BLaER1 treated with 17β-estradiol and CSF1 and Interleukin-3, amounts not matched to agents 10 nM and 100 nM (cell line): ENCODE measurements around the gene CERS6.
"Not testable (repeated sequence)": the region's sequence is repeated elsewhere in the genome, so short reads cannot be mapped to it uniquely, and the experiment has no call there.

Experiments used
- H3K27ac ChIP-seq, 11 experiments: shearing (Covaris generic); formaldehyde crosslinking; 2 replicates each; pipeline ENCODE4 v1.8.1; 2022
- H3K27me3 ChIP-seq, 11 experiments: shearing (Covaris generic); formaldehyde crosslinking; 2 replicates each; pipeline ENCODE4 v1.8.1; 2022
- H3K36me3 ChIP-seq, 11 experiments: shearing (Covaris generic); formaldehyde crosslinking; 2 replicates each; pipeline ENCODE4 v1.8.1; 2022
- H3K4me1 ChIP-seq, 10 experiments: shearing (Covaris generic); formaldehyde crosslinking; 2 replicates each; pipeline ENCODE4 v1.8.1; 2022
- H3K4me2 ChIP-seq, 11 experiments: shearing (Covaris generic); formaldehyde crosslinking; 2 replicates each; pipeline ENCODE4 v1.8.1; 2022
- H3K4me3 ChIP-seq, 10 experiments: shearing (Covaris generic); formaldehyde crosslinking; 2 replicates each; pipeline ENCODE4 v1.8.1; 2022
- H3K9ac ChIP-seq, 11 experiments: shearing (Covaris generic); formaldehyde crosslinking; 2 replicates each; pipeline ENCODE4 v1.8.1; 2022
- H3K9me3 ChIP-seq, 11 experiments: shearing (Covaris generic); formaldehyde crosslinking; replicated peaks in 1 of 11; 2 replicates each; pipeline ENCODE4 v1.8.1; 2022
- H4K20me1 ChIP-seq, 11 experiments: shearing (Covaris generic); formaldehyde crosslinking; 2 replicates each; pipeline ENCODE4 v1.8.1; 2022
- Cebpa-rat ChIP-seq, 11 experiments: shearing (Covaris generic); IDR thresholded peaks; 2 replicates each; pipeline ENCODE4 v1.8.1; 2022

The CERS6 gene

DNA sequence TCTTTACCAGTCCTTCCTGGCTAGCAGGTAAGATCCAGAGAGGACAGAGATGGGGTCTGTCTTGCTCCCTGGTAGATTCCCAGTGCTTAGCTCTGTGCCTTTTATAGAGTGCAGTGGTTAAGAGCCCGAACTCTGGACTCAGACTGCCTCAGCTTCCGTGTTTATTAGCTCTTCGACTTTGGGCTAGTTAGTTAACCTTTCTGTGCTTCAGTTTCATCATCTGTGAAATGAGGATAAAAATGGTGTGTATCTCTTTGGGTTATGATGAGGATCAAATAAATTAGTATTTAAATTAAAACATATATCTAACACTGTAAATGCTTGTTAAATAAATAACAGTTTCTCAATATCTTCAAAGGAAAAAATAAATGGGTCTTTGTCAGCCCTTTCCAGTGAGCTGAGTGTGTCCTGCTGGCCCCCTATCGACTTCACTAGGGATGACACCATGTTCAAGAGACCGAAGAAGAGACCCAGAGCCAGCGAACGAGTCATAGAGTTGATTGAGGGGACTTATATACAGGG is 38.2 kb downstream of the CERS6 start:
- peaks cover 13 to 62% (median 49%) of the 10 kb centered on the region in 11 experiments; a peak in 21 of 22 replicates for H3K9me3 ChIP-seq
- H3K27ac ChIP-seq, result no peak overlapping the region
- H3K4me3 ChIP-seq, result no peak overlapping the region
- H3K4me2 ChIP-seq, result no peak overlapping the region
- H4K20me1 ChIP-seq, result peaks cover 0 to 18% (median 0%) of the 10 kb centered on the region in 11 experiments; a peak in 5 of 22 replicates
- H3K36me3 ChIP-seq, result peaks cover 17 to 63% (median 53%) of the 10 kb centered on the region in 11 experiments; a peak in 21 of 22 replicates
- peaks cover 18 to 38% (median 29%) of the 10 kb centered on the region in 10 experiments for H3K4me1 ChIP-seq
- no peak for TF ChIP-seq Cebpa-rat (IDR thresholded peaks at IDR 0.05)
- H3K27me3 ChIP-seq, result no peaks in the 10 kb centered on the region
- no peak overlapping the region for H3K9ac ChIP-seq

DNA sequence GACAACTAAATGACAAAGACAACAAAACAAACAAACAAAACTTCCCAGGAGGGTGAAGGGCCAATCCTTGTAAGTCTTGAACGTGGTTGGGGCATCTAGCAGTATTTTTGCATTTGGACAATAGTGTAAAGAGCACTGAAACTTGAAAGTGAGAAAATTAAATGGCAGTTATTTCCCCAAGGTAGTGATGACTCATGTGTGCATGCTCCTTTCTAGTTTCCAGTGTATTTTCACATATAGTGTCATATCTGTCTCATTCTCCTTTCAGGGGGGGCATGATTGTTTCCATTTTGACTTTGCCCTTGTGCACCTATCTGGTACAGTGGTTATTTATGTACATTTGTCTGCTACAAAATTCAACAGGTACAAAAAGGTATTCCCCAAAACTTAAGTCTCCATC is 39.5 kb downstream of the CERS6 start:
- peaks cover 0 to 9% (median 0%) of the 10 kb centered on the region in 11 experiments; a peak in 4 of 22 replicates for H4K20me1 ChIP-seq
- no peak for TF ChIP-seq Cebpa-rat (IDR thresholded peaks at IDR 0.05)
- H3K36me3 ChIP-seq, result peaks cover 17 to 69% (median 60%) of the 10 kb centered on the region in 11 experiments; a peak in 21 of 22 replicates
- H3K27me3 ChIP-seq, result no peaks in the 10 kb centered on the region
- H3K27ac ChIP-seq, result no peak overlapping the region
- H3K4me1 ChIP-seq, result peaks cover 10 to 38% (median 29%) of the 10 kb centered on the region in 10 experiments
- no peak overlapping the region for H3K9ac ChIP-seq
- H3K4me2 ChIP-seq, result peak overlapping the region in 5 of 11 experiments; percentile 1 to 22 (median 7); a peak in 5 of 22 replicates
- peaks cover 26 to 75% (median 60%) of the 10 kb centered on the region in 11 experiments for H3K9me3 ChIP-seq
- no peak overlapping the region for H3K4me3 ChIP-seq

DNA sequence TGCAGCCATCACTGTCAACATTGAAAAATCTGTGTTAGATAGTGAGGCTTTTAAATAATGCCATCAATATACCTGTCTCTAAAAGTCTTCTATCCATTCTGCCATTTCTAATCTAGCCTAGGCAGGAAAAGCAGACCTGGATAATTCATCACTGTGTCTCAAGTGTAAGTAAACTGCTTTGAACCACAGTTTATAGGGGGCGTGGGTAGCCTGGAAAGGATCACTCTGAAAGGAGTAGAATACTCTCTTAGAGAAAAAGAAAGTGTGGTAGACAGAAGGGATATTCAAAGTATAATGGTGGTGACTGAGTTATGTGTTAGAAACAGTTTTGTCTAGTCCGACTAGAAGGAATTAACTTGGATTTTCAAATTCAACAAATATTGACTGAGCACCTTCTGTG is 40.8 kb downstream of the CERS6 start:
- Histone ChIP-seq H4K20me1 (peaks cover 0 to 13% (median 0%) of the 10 kb centered on the region in 11 experiments; a peak in 3 of 22 replicates), H3K36me3 (peaks cover 24 to 83% (median 68%) of the 10 kb centered on the region in 11 experiments), H3K9ac (no peak overlapping the region), H3K4me2 (no peak overlapping the region), H3K4me3 (no peak overlapping the region), H3K4me1 (peaks cover 0 to 27% (median 22%) of the 10 kb centered on the region in 10 experiments; a peak in 14 of 20 replicates), H3K27ac (no peak overlapping the region), H3K27me3 (no peaks in the 10 kb centered on the region), H3K9me3 (peaks cover 40 to 86% (median 73%) of the 10 kb centered on the region in 11 experiments)
- TF ChIP-seq Cebpa-rat (IDR thresholded peaks at IDR 0.05), result no peak

DNA sequence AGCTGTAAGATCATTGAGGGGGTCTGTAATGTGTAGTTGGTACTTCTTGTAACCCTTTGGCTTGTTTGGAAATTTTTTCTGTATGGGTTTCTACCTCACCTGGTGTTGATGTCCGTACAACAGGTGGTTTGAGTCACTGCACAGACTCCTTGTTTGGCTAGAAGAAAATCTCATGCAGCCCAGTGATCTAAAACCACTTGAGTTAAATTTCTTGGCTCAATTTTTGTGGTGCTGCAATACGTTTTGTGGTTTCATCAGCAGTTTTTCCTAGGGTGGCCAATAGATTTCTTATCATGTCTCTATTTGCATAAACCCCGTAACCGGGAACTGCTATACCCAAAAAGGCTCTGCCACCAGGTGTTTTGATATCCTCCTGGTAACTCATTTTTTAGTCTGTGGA is 43.4 kb downstream of the CERS6 start:
- peak overlapping the region in 8 of 11 experiments; percentile 5 to 63 (median 48); a peak in 11 of 22 replicates for H3K4me2 ChIP-seq
- H3K4me1 ChIP-seq, result peaks cover 0 to 27% (median 22%) of the 10 kb centered on the region in 10 experiments; a peak in 14 of 20 replicates
- peaks cover 0 to 27% (median 10%) of the 10 kb centered on the region in 11 experiments; a peak in 13 of 22 replicates for H4K20me1 ChIP-seq
- H3K27ac ChIP-seq, result no peak overlapping the region
- no peak overlapping the region for H3K4me3 ChIP-seq
- H3K9ac ChIP-seq, result no peak overlapping the region
- TF ChIP-seq Cebpa-rat (IDR thresholded peaks at IDR 0.05), result no peak
- H3K27me3 ChIP-seq, result no peaks in the 10 kb centered on the region
- peaks cover 23 to 86% (median 72%) of the 10 kb centered on the region in 11 experiments for H3K36me3 ChIP-seq
- peaks cover 58 to 92% (median 79%) of the 10 kb centered on the region in 11 experiments for H3K9me3 ChIP-seq

DNA sequence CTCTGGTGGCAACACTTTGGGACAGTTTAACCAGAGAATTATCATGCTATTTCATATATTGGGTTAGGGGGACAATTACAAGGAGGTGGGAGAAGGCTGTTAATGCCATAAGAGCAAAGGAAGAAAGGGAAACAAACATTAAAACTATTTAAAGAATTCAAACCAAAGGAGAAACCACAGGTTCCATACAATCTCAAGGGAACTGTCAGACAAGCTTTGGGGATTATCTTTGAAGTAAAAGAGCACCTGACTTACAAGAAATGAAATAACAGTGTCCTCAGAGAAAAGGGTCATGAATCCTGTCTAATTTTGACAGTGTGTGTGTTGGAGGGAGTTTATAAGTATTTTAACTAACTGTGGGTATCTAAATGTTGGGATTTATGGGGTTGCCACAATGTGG is 44.4 kb downstream of the CERS6 start:
- H3K9ac ChIP-seq, result no peak overlapping the region
- peaks cover 58 to 85% (median 69%) of the 10 kb centered on the region in 11 experiments for H3K9me3 ChIP-seq
- peaks cover 18 to 75% (median 62%) of the 10 kb centered on the region in 11 experiments for H3K36me3 ChIP-seq
- peak overlapping the region in 7 of 11 experiments; percentile 15 to 63 (median 53); a peak in 13 of 22 replicates for H3K4me2 ChIP-seq
- no peaks in the 10 kb centered on the region for H3K27me3 ChIP-seq
- no peak overlapping the region for H3K27ac ChIP-seq
- peaks cover 0 to 24% (median 19%) of the 10 kb centered on the region in 10 experiments; a peak in 14 of 20 replicates for H3K4me1 ChIP-seq
- H3K4me3 ChIP-seq, result no peak overlapping the region
- H4K20me1 ChIP-seq, result peaks cover 8 to 37% (median 21%) of the 10 kb centered on the region in 11 experiments; a peak in 14 of 22 replicates
- TF ChIP-seq Cebpa-rat (IDR thresholded peaks at IDR 0.05), result no peak

DNA sequence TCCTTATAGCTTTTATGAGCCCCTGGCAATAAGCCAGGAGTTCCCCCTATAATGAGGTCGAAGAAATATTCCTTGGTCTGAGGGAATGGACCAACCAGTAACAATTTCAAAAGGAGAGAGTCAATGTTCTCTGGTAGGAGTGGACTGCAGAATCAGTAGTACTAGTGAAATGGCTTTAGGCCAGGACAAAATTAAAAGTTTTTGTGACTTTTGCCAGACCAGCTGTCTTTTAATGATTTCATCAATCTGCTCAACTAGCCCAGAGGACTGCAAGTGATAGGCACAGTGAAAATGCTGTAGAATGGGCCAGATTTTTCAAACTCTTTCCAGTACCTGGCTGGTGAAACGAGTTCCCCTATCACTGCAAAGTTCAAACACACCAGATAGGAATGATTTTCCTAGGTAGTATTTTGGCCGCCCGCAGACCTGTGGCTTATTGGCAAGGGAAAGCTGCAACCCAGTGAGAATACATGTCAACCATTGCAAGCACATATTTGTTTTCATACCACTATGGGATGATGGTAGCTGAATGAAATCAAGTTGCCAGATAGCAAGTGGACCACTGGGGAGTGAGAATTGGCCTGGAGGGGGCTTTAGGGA is 45.5 kb downstream of the CERS6 start:
- no peak overlapping the region for H3K27ac ChIP-seq
- H3K9me3 ChIP-seq, result peaks cover 58 to 76% (median 64%) of the 10 kb centered on the region in 11 experiments
- 0 out of 20 replicates have a peak overlapping the region, but pooled peaks of 1 of the 10 experiments have one; percentile 8 for H3K4me3 ChIP-seq
- no peak overlapping the region for H3K9ac ChIP-seq
- H3K27me3 ChIP-seq, result no peaks in the 10 kb centered on the region
- H3K4me1 ChIP-seq, result peaks cover 0 to 21% (median 17%) of the 10 kb centered on the region in 10 experiments; a peak in 12 of 20 replicates
- H3K36me3 ChIP-seq, result peaks cover 18 to 66% (median 57%) of the 10 kb centered on the region in 11 experiments
- peaks cover 9 to 46% (median 27%) of the 10 kb centered on the region in 11 experiments; a peak in 16 of 22 replicates for H4K20me1 ChIP-seq
- TF ChIP-seq Cebpa-rat (IDR thresholded peaks at IDR 0.05), result no peak
- no peak overlapping the region for H3K4me2 ChIP-seq

DNA sequence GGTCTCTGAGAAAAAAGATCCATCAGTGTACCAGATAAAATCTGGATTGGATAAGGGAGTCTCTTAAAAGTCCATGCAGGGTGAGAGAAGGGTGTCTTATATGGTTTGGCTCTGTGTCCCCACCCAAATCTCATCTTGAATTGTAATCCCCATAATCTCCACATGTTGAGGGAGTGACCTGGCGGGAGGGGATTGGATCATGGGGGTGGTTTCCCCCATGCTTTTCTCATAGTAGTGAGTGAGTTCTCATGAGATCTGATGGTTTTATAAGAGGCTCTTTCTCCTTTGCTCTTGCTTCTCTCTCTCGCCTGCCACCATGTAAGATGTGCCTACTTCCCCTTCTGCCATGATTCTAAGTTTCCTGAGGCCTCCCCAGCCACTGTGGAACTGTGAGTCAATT is 46.8 kb downstream of the CERS6 start:
- H3K4me2 ChIP-seq, H3K27me3 ChIP-seq, H3K27ac ChIP-seq, H3K9ac ChIP-seq: not testable (repeated sequence)
- H4K20me1 ChIP-seq, result peaks cover 9 to 59% (median 39%) of the 10 kb centered on the region in 11 experiments; a peak in 16 of 22 replicates
- peaks cover 56 to 68% (median 58%) of the 10 kb centered on the region in 11 experiments for H3K9me3 ChIP-seq
- peaks cover 0 to 21% (median 17%) of the 10 kb centered on the region in 10 experiments; a peak in 12 of 20 replicates for H3K4me1 ChIP-seq
- H3K4me3 ChIP-seq, result peak overlapping the region in 1 of 10 experiments; percentile 13; a peak in 1 of 20 replicates
- peaks cover 18 to 55% (median 47%) of the 10 kb centered on the region in 11 experiments for H3K36me3 ChIP-seq

DNA sequence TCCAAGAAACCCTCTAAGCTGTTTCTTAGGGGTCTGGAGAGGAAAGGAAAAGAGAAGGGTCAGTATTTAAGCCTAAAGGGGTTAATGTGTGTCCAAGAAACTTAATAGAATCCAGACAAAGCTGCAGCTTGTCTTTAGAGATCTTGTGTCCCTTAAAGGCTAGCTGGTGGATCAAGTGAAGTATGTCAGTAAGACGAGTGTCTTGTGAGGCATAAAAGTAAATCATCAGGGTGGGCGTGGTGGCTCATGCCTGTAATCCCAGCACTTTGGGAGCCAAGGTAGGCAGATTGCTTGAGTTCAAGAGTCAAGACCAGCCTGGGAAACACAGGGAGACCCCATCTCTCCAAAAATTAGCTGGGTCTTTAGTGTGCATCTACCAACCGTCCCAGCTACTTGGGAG is 47.8 kb downstream of the CERS6 start:
- Histone ChIP-seq H4K20me1 (peaks cover 9 to 65% (median 42%) of the 10 kb centered on the region in 11 experiments; a peak in 16 of 22 replicates), H3K9me3 (peaks cover 45 to 58% (median 48%) of the 10 kb centered on the region in 11 experiments), H3K4me1 (peaks cover 0 to 21% (median 15%) of the 10 kb centered on the region in 10 experiments; a peak in 12 of 20 replicates), H3K4me3 (no peak overlapping the region), H3K36me3 (peaks cover 18 to 46% (median 36%) of the 10 kb centered on the region in 11 experiments; a peak in 21 of 22 replicates), H3K9ac (no peak overlapping the region), H3K27me3 (no peaks in the 10 kb centered on the region), H3K4me2 (no peak overlapping the region), H3K27ac (no peak overlapping the region)
- no peak for TF ChIP-seq Cebpa-rat (IDR thresholded peaks at IDR 0.05)

DNA sequence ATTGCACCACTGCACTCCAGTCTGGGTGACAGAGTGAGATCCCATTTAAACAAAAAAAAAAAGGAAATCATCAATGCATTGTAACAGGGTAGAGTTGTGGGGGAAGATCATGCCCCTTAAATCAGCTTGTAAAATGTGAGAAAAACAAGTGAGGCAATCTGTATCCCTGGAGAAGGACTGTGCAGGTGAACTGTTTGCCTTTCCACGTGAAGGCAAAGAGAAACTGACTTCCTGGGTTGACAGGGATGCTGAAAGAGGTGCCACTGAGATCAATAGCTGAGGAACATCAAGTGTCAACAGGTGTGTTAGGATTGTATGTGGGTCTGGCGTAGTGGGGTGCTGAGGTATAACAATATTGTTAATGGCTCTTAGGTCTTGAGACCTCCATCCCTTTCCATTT is 48.3 kb downstream of the CERS6 start:
- peaks cover 0 to 18% (median 13%) of the 10 kb centered on the region in 10 experiments; a peak in 12 of 20 replicates for H3K4me1 ChIP-seq
- H3K9me3 ChIP-seq, result peaks cover 41 to 54% (median 44%) of the 10 kb centered on the region in 11 experiments
- H3K4me2 ChIP-seq, result no peak overlapping the region
- no peak overlapping the region for H3K4me3 ChIP-seq
- no peak overlapping the region for H3K27ac ChIP-seq
- H3K36me3 ChIP-seq, result peaks cover 18 to 46% (median 32%) of the 10 kb centered on the region in 11 experiments; a peak in 21 of 22 replicates
- H3K9ac ChIP-seq, result no peak overlapping the region
- H3K27me3 ChIP-seq, result no peaks in the 10 kb centered on the region
- TF ChIP-seq Cebpa-rat (IDR thresholded peaks at IDR 0.05), result no peak
- H4K20me1 ChIP-seq, result peaks cover 9 to 68% (median 43%) of the 10 kb centered on the region in 11 experiments; a peak in 16 of 22 replicates
